NCI-H1048 (cell line): ENCODE data around the gene SLC2A9.
A peak's percentile ranks its signal among the peaks of the same experiment; 100 is the strongest.

ENCODE experiments used
- DNase-seq: peaks from one replicate; lab custom pipeline; 2025; lab: John Stamatoyannopoulos, UW

SLC2A9 gene

DNA sequence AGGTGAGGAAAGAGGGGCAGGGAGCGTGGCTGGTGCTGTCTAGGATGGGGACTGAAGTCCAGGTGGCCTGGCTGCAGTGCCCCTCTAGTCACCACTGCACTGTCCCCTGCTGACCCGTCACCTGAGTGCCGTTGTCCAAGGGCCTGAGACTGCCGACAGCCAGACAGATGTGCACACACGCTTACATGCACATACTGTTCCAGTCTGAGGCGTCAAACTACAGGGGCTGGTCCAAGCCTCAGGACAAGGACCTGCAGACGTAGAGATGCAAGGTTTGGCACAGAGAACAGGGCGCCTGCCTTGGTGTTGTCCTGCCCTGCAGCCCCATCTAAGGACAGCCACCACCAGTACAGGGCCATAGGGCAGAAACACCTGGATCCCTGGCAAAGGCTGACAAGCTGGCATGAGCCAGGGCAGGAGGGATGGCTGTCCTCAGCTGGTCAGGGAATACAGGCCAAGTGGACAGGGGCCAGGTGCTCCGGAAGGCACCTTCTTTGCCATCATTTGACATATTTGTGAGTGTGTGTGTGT is 1.7 kb downstream of the SLC2A9 start:
- DNase-seq, result no peak

GRCh38 chr4:10018818-10019461 is 2.4 kb downstream of the SLC2A9 start:
- peak; percentile 55 for DNase-seq

GRCh38 chr4:10017037-10017893 is 4.0 kb downstream of the SLC2A9 start:
- DNase-seq, result no peak

- DNase-seq, result no peak
Observed at GRCh38 chr4:10016169-10016568, 5.1 kb downstream of the SLC2A9 start.

DNA sequence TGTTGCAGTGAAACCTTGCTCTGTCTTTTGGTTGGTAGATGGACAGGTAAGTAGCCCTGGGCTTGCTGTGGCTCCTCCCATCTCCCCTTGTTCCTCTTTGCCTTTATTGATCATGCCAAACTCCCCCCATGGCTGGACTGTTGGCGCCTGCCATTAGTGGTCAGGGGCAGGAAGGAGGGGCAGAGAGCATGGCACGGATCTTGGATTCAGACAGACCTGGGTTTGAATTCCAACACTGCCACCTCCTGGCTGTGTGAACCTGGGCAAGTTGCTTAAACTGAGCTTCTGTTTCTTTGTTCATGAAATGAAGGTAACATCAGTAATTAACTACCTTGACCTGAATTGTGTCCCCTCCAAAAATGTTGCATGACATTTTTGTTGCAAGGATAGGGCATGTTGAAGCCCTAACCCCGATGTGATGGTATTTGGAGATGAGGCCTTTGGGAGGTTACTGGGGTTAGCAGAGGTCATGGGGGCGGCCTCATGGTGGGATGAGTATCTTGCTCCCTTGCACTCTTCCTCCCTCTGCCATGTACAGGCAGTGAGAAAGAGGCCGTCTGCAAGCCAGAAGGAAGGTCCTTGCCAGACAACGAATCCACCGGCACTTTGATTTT is 6.0 kb downstream of the SLC2A9 start:
- DNase-seq, result peak; percentile 5

- DNase-seq, result no peak
Observed at GRCh38 chr4:10013722-10014121, 7.6 kb downstream of the SLC2A9 start.

- DNase-seq, result no peak
Observed at GRCh38 chr4:10011885-10012284, 9.4 kb downstream of the SLC2A9 start.

DNA sequence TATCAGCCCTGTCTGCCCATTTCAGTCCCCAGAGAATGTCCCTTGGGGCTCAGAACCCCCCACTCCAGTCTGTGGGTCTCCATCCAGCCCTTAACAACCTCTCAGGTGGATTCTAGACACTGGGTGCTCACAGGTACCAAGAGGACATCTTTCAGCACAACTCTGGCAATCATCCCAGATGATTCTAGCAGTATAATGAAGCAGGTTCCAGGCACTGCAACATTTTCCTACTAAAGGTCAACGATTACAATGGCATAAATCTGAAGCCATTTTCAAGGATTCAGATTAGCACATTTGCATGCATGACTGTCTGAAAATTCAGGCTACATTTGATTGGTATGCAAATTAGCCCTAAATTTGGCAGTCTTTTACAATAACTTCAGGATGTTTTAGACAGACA is 10.0 kb downstream of the SLC2A9 start:
- DNase-seq, result no peak

DNA sequence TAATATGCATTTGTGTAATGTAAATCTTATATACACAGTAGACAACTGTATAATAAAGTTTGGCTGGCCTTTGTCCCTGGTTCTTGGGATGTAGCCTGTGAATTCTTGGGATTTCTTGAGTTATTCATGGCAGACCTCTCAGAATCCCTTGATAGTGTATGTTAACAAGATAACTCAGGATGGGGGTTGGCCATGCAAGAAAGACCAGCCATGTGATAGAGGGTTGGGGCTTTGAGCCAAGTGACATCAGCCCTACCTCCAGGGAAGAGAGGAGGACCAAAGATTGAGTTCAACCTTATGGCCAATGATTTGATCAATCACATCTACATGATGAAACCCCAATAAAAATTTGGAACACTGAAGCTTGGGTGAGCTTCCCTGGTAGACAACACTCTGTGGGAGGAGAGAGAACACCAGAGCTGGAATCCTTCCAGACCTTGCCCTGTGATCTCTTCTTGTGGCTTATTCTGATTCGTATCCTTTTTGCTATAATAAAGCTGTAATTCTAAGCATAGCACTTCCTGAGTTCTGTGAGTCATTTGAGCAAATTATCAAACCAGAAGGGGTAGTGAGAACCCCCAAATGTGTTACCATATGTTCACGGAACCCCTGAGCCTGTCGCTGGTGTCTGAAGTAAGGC is 11.3 kb downstream of the SLC2A9 start:
- no peak for DNase-seq

- DNase-seq, result no peak
Observed at GRCh38 chr4:10008609-10009005, 12.7 kb downstream of the SLC2A9 start.

GRCh38 chr4:10007793-10008608 is 13.3 kb downstream of the SLC2A9 start:
- no peak for DNase-seq

- DNase-seq, result no peak
Observed at GRCh38 chr4:10007436-10007740, 13.9 kb downstream of the SLC2A9 start.

- no peak for DNase-seq
Observed at GRCh38 chr4:10006601-10007435, 14.5 kb downstream of the SLC2A9 start.

GRCh38 chr4:10006231-10006600 is 15.1 kb downstream of the SLC2A9 start:
- DNase-seq, result peak; percentile 16

GRCh38 chr4:10005632-10006031 is 15.7 kb downstream of the SLC2A9 start:
- no peak for DNase-seq

DNA sequence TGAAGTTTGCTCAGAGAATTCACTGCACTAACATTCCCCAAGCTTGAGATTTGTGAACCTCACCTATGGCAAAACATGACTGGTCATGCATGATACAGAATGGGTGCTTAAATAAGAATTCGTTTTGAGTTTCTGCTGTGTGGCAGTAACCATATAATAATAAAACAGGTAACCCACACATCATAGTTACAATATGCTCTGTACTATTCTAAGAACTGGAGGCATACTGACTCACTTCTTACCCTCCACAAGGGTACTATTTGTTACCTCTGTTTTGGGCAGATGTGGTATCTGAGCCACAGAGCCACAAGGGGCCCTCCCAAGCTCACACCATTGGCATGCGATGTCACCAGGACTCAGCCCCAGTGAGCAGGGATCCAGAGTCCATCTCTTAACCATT is 17.6 kb downstream of the SLC2A9 start:
- DNase-seq, result no peak

GRCh38 chr4:10002278-10002677 is 19.0 kb downstream of the SLC2A9 start:
- DNase-seq, result no peak

DNA sequence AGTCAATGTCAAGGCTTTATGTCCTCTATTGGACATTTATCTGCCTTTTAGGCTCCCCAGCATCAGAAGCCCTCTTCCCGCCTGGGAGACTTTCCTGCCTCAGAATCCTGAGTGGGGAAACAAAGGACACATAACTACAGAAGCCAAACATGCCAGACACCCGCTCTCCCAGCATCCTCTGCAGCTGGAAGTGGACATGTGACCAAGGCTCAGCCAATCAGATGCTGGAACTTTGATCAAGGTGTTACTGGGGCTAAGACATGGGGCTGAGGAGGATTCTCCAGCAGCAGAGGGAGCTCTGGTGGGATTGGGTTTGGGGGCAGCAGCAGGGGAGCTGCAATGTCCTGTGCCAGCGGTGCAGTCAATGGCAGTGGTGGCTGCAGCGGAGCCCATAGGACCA is 19.5 kb downstream of the SLC2A9 start:
- DNase-seq, result no peak

- no peak for DNase-seq
Observed at GRCh38 chr4:9999956-10000561, 21.2 kb downstream of the SLC2A9 start.

DNA sequence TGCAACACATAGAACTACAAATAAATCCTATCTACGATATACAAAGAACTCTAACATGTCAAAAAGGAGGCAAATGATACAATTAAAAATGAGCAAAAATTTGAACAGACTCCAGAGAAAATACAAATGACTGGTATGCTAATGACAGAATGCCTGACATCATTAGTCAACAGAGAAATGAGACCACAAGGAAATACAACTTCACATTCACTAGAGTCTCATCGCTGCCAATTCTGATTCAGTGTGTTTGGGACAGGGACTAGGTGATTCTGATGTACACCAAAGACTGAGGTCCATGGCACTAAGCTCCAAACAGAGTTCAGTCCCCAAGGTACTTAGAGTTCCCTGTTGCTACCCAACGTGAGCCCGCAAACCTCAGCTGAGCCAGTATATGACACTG is 23.4 kb downstream of the SLC2A9 start:
- DNase-seq, result no peak
